H1 (cell line): Measurements from ENCODE around the gene RPS3. TPM values are rescaled to one million over a fixed set of nuclear protein-coding genes. Genes with fewer than 3 reads are reported as not detected.

Source experiments
- CTCF ChIA-PET: fragments of 300-600 bp; sonication (Branson Sonifier 250); formaldehyde crosslinking; loops from one replicate; lab custom pipeline; 2021; ENCODE audit not compliant: partially characterized antibody; lab: Charles Lee
- POLR2A ChIA-PET: fragments of 300-600 bp; sonication (Branson Sonifier 250); formaldehyde crosslinking; loops from one replicate; lab custom pipeline; 2021; ENCODE audit warnings: inconsistent platforms; ENCODE audit not compliant: partially characterized antibody; lab: Charles Lee
- DNase-seq, 2 experiments: peaks; one replicate each; pipeline versions ENCODE4 v3.0.0 to v3.0.0-alpha.2; 2010 to 2022; ENCODE audit warnings: low spot score in 2 of 2, low read depth in 1 of 2, mixed read lengths in 1 of 2
- FAIRE-seq: peaks from 2 replicates; lab custom pipeline; 2011; peaks lifted over from hg19 to GRCh38; lab: Jason Lieb, UNC
- H2AFZ ChIP-seq: 2 replicates; pipeline ENCODE4 v1.8.1; 2012; ENCODE audit warnings: low read length, inconsistent platforms
- H2AK5ac ChIP-seq: 2 replicates; pipeline ENCODE4 v1.6.1; 2013; ENCODE audit warnings: low read depth, low read length
- H2BK120ac ChIP-seq: replicated peaks from 2 replicates; pipeline ENCODE3; 2013; ENCODE audit warnings: low read depth, low read length, inconsistent platforms
- H2BK12ac ChIP-seq: 2 replicates; pipeline ENCODE4 v1.6.1; 2013; ENCODE audit warnings: low read depth, low read length
- H2BK15ac ChIP-seq: 2 replicates; pipeline ENCODE4 v1.6.1; 2013; ENCODE audit warnings: low read length
- H2BK20ac ChIP-seq: 2 replicates; pipeline ENCODE4 v1.6.1; 2013; ENCODE audit warnings: low read length
- H2BK5ac ChIP-seq: 2 replicates; pipeline ENCODE4 v1.6.1; 2013; ENCODE audit warnings: low read depth, low read length
- H3K14ac ChIP-seq: 2 replicates; pipeline ENCODE4 v1.6.1; 2013; ENCODE audit warnings: inconsistent platforms; ENCODE audit not compliant: insufficient read length
- H3K18ac ChIP-seq: 2 replicates; pipeline ENCODE4 v1.6.1; 2013; ENCODE audit warnings: low read length; ENCODE audit errors: extremely low read depth
- H3K23ac ChIP-seq: 2 replicates; pipeline ENCODE4 v1.6.1; 2013; ENCODE audit warnings: inconsistent platforms; ENCODE audit not compliant: insufficient read length
- H3K23me2 ChIP-seq: 2 replicates; pipeline ENCODE4 v1.6.1; 2013; ENCODE audit warnings: low read depth, low read length
- H3K27ac ChIP-seq: 2 replicates; pipeline ENCODE4 v1.6.1; 2011; ENCODE audit warnings: low read depth, low read length, inconsistent platforms
- H3K27me3 ChIP-seq, 4 experiments: replicated peaks in 1 of 4; 1 replicate in 1 of 4; 2 replicates in 3 of 4; pipeline versions ENCODE4 v1.6.1 to v1.8.1; 2011 to 2013; ENCODE audit warnings: low read length in 3 of 4, mild to moderate bottlenecking in 3 of 4, inconsistent platforms in 2 of 4, mixed read lengths in 2 of 4, moderate library complexity in 1 of 4; ENCODE audit not compliant: control insufficient read depth in 3 of 4, insufficient read depth in 3 of 4; ENCODE audit errors: extremely low read depth in 1 of 4
- H3K36me3 ChIP-seq, 4 experiments: 2 replicates each; pipeline versions ENCODE4 v1.6.1 to v1.8.1; 2011 to 2013; ENCODE audit warnings: mild to moderate bottlenecking in 4 of 4, low read length in 3 of 4, moderate library complexity in 2 of 4, control low read depth in 1 of 4, inconsistent platforms in 1 of 4; ENCODE audit not compliant: insufficient read depth in 4 of 4, control insufficient read depth in 2 of 4
- H3K4ac ChIP-seq: replicated peaks from 2 replicates; pipeline ENCODE3; 2013; ENCODE audit warnings: low read length, low read depth, mixed read lengths, inconsistent platforms; ENCODE audit not compliant: insufficient read length
- H3K4me1 ChIP-seq, 4 experiments: replicated peaks in 1 of 4; 1 replicate in 1 of 4; 2 replicates in 3 of 4; pipeline versions ENCODE4 v1.6.1 to v1.8.1; 2011 to 2013; ENCODE audit warnings: low read length in 3 of 4, inconsistent platforms in 2 of 4, mixed read lengths in 1 of 4; ENCODE audit not compliant: insufficient read depth in 4 of 4, control insufficient read depth in 3 of 4
- H3K4me2 ChIP-seq, 2 experiments: 2 replicates each; pipeline versions ENCODE4 v1.6.1 to v1.8.1; 2011 to 2013; ENCODE audit warnings: low read depth in 2 of 2, low read length in 2 of 2, control low read depth in 1 of 2, inconsistent platforms in 1 of 2, mild to moderate bottlenecking in 1 of 2; ENCODE audit not compliant: insufficient read depth in 1 of 2
- H3K4me3 ChIP-seq, 4 experiments: fragments of 200-600, 300-600 bp in 1 of 4; sonication (generic), shearing (Covaris generic), sonication (Bioruptor Twin) in 1 of 4; 2 replicates each; pipeline versions ENCODE4 v1.5.1 to v1.8.1; 2011 to 2016; ENCODE audit warnings: low read length in 4 of 4, low read depth in 3 of 4, control low read depth in 2 of 4, inconsistent platforms in 2 of 4, mild to moderate bottlenecking in 2 of 4, mixed read lengths in 1 of 4, moderate library complexity in 1 of 4; ENCODE audit not compliant: insufficient read depth in 2 of 4; ENCODE audit errors: extremely low read depth in 1 of 4
- H3K56ac ChIP-seq: replicated peaks from 2 replicates; pipeline ENCODE3; 2013; ENCODE audit warnings: low read depth, mild to moderate bottlenecking, mixed read lengths, low read length, inconsistent platforms; ENCODE audit not compliant: insufficient read length
- H3K79me1 ChIP-seq: 2 replicates; pipeline ENCODE4 v1.6.1; 2013; ENCODE audit warnings: low read depth, low read length, control low read depth
- H3K79me2 ChIP-seq, 2 experiments: 2 replicates each; pipeline versions ENCODE4 v1.6.1 to v1.8.1; 2012 to 2013; ENCODE audit warnings: low read length in 2 of 2, mild to moderate bottlenecking in 2 of 2, inconsistent platforms in 1 of 2; ENCODE audit not compliant: insufficient read depth in 2 of 2, control insufficient read depth in 1 of 2
- H3K9ac ChIP-seq, 4 experiments: replicated peaks in 1 of 4; 1 replicate in 1 of 4; 2 replicates in 3 of 4; pipeline versions ENCODE4 v1.6.1 to v1.8.1; 2011 to 2013; ENCODE audit warnings: low read depth in 3 of 4, low read length in 3 of 4, control low read depth in 2 of 4, mild to moderate bottlenecking in 2 of 4, moderate library complexity in 2 of 4, inconsistent platforms in 1 of 4; ENCODE audit errors: extremely low read depth in 1 of 4
- H3K9me3 ChIP-seq, 2 experiments: 2 replicates each; pipeline versions ENCODE4 v1.6.1 to v1.8.1; 2012 to 2013; ENCODE audit warnings: mild to moderate bottlenecking in 2 of 2, moderate library complexity in 2 of 2, control low read depth in 1 of 2, inconsistent platforms in 1 of 2, low read depth in 1 of 2, low read length in 1 of 2, mixed read lengths in 1 of 2; ENCODE audit not compliant: insufficient read depth in 2 of 2
- H4K20me1 ChIP-seq, 2 experiments: replicated peaks in 1 of 2; 2 replicates each; pipeline versions ENCODE3 to v1.8.1; 2011 to 2013; ENCODE audit warnings: inconsistent platforms in 2 of 2, low read length in 2 of 2, mild to moderate bottlenecking in 1 of 2; ENCODE audit not compliant: insufficient read depth in 2 of 2, control insufficient read depth in 1 of 2
- H4K5ac ChIP-seq: 2 replicates; pipeline ENCODE4 v1.6.1; 2013; ENCODE audit warnings: low read length, low read depth, mixed read lengths, inconsistent platforms; ENCODE audit not compliant: insufficient read length
- H4K8ac ChIP-seq: 2 replicates; pipeline ENCODE4 v1.8.0; 2013; ENCODE audit warnings: mild to moderate bottlenecking, moderate library complexity, low read length, inconsistent platforms; ENCODE audit not compliant: insufficient read depth; ENCODE audit errors: extremely low read depth
- H4K91ac ChIP-seq: replicated peaks from 2 replicates; pipeline ENCODE3; 2013; ENCODE audit warnings: low read length, mixed read lengths, inconsistent platforms; ENCODE audit not compliant: insufficient read length
- ATF3 ChIP-seq: IDR thresholded peaks from 2 replicates; pipeline ENCODE4 v1.6.1; 2011; ENCODE audit warnings: low read depth, mild to moderate bottlenecking, low read length; ENCODE audit not compliant: insufficient read depth
- CBX8 ChIP-seq: fragments of 300-800, 300-1000 bp; sonication (generic); IDR thresholded peaks from 2 replicates; pipeline ENCODE4 v1.7.1; 2016; ENCODE audit warnings: low read depth, low read length, borderline replicate concordance
- CHD2 ChIP-seq: IDR thresholded peaks from 2 replicates; pipeline ENCODE4 v1.6.1; 2012; ENCODE audit warnings: low read length, improper control_type of control experiment
- JUND ChIP-seq: IDR thresholded peaks from 2 replicates; pipeline ENCODE4 v1.6.1; 2011; ENCODE audit warnings: mild to moderate bottlenecking, improper control_type of control experiment, low read length
- KDM4A ChIP-seq: IDR thresholded peaks from one replicate; pipeline ENCODE4 v1.7.1; 2012; ENCODE audit warnings: low read depth, mild to moderate bottlenecking, moderate library complexity, low read length, inconsistent platforms; ENCODE audit not compliant: severe bottlenecking
- PHF8 ChIP-seq: fragments of 200-600 bp; sonication (generic); conservative IDR thresholded peaks from 2 replicates; pipeline ENCODE4 v1.7.1; 2012; ENCODE audit warnings: low read depth, mild to moderate bottlenecking, inconsistent platforms, low read length, moderate library complexity
- POLR2A ChIP-seq, 2 experiments: IDR thresholded peaks; 1 replicate in 1 of 2; 2 replicates in 1 of 2; pipeline ENCODE4 v1.6.1; 2011; ENCODE audit warnings: low read depth in 2 of 2, low read length in 2 of 2, mild to moderate bottlenecking in 2 of 2; ENCODE audit errors: control extremely low read depth in 1 of 2
- POU5F1 ChIP-seq: IDR thresholded peaks from 2 replicates; pipeline ENCODE4 v1.6.1; 2011; ENCODE audit warnings: low read depth, mild to moderate bottlenecking, low read length, moderate library complexity
- SP1 ChIP-seq: IDR thresholded peaks from 2 replicates; pipeline ENCODE4 v1.6.1; 2011; ENCODE audit warnings: low read depth, low read length
- SRF ChIP-seq: IDR thresholded peaks from 2 replicates; pipeline ENCODE4 v1.6.1; 2011; ENCODE audit warnings: mild to moderate bottlenecking, low read depth, low read length, moderate library complexity
- TAF1 ChIP-seq: IDR thresholded peaks from 2 replicates; pipeline ENCODE4 v1.6.1; 2011; ENCODE audit warnings: mild to moderate bottlenecking, low read depth, low read length
- TBP ChIP-seq: IDR thresholded peaks from 2 replicates; pipeline ENCODE4 v1.6.1; 2011; ENCODE audit warnings: low read depth, low read length, improper control_type of control experiment
- YY1 ChIP-seq: IDR thresholded peaks from 2 replicates; pipeline ENCODE4 v1.6.1; 2011; ENCODE audit warnings: low read depth, mild to moderate bottlenecking, low read length
- WGBS, 2 experiments: shearing (Covaris generic) in 1 of 2; methylation state at CpG; one replicate each; pipeline versions ENCODE4 v1.1.6 to v1.1.7; 2013 to 2015; ENCODE audit warnings: low lambda C conversion rate in 2 of 2, mixed read lengths in 2 of 2, inconsistent platforms in 1 of 2, low coverage in 1 of 2, missing lambda C conversion rate in 1 of 2; ENCODE audit not compliant: insufficient replicate concordance in 2 of 2, insufficient coverage in 1 of 2, insufficient read length in 1 of 2; ENCODE audit errors: extremely low coverage in 1 of 2, missing lambda C conversion rate in 1 of 2; 5-methylcytosine and 5-hydroxymethylcytosine counted together
- polyA plus RNA-seq, 7 experiments: library from polyadenylated mRNA; depleted of rRNA in 3 of 7; stranded (reverse) in 5 of 7; unstranded in 2 of 7; fragments of >200 nt in 5 of 7; fragments of 200-250 nt in 2 of 7; gene quantifications; 1 replicate in 5 of 7; 2 replicates in 1 of 7; 4 replicates in 1 of 7; pipeline versions ENCODE4 v1.2.1 to v1.2.3, GENCODE V29; 2011 to 2013; ENCODE audit warnings: missing spikeins in 2 of 7, mixed read lengths in 2 of 7
- total RNA-seq: library from RNA; stranded (reverse); fragmentation: NEBNext Ultra II Directional; extraction: Animal tissue kit (Norgen Biotek cat#: 25700); gene quantifications from 2 replicates; pipeline ENCODE4 v1.2.1, GENCODE V29; 2021

Gene RPS3
- total and polyA plus RNA-seq, 2 of the 8 experiments (the other 6 are each of a cell fraction or from before 2014, with no cell fraction given), result 3,813 to 4,194 TPM

GRCh38 chr11:75349521-75350116, 49.7 kb upstream of the RPS3 start:
- Histone ChIP-seq H2AFZ (no peak overlapping the region), H3K27ac (no peak overlapping the region), H4K5ac (no peak overlapping the region), H4K91ac (peak overlapping the region; percentile 83), H3K27me3 (peaks cover 4 to 11% (median 10%) of the 10 kb centered on the region in 4 experiments; a peak in 6 of 7 replicates), H2AK5ac (peak overlapping the region; percentile 91; the same call in 1 of the 2 replicates), H3K36me3 (no peaks in the 10 kb centered on the region), H3K23ac (no peak overlapping the region), H3K4me2 (peak overlapping the region; percentile 19 to 98; a peak in 2 of 4 replicates), H4K8ac (no peak overlapping the region), H2BK5ac (peak overlapping the region; percentile 61; the same call in 1 of the 2 replicates), H2BK120ac (no peak overlapping the region), H2BK15ac (peak overlapping the region; percentile 0; the same call in 1 of the 2 replicates), H3K14ac (no peak overlapping the region), H3K9me3 (no peaks in the 10 kb centered on the region), H3K23me2 (peaks cover 19% of the 10 kb centered on the region), H3K79me1 (peaks cover 9% of the 10 kb centered on the region), H3K56ac (no peak overlapping the region), H3K4me3 (no peak overlapping the region), H4K20me1 (peaks cover 0 to 4% of the 10 kb centered on the region in 2 experiments), H2BK12ac (peak overlapping the region; percentile 95; the same call in 1 of the 2 replicates), H3K18ac (peak overlapping the region; percentile 73; the same call in 1 of the 2 replicates), H2BK20ac (peak overlapping the region; percentile 87; the same call in 1 of the 2 replicates), H3K4ac (peak overlapping the region; percentile 16), H3K79me2 (peaks cover 0 to 3% of the 10 kb centered on the region in 2 experiments; a peak in 1 of 4 replicates), H3K4me1 (peaks cover 10 to 31% (median 15%) of the 10 kb centered on the region in 4 experiments), H3K9ac (no peak overlapping the region)
- POLR2A ChIA-PET, result interaction anchor here (0.6 to 6.6 kb wide), 5 partner anchors 10 to 74 kb away, joined by 3 to 72 read pairs (median 5); no protein-coding TSS in a partner anchor
- FAIRE-seq, result no peak
- CTCF ChIA-PET, result interaction anchor here (0.6 to 2.3 kb wide), 14 partner anchors 10 to 145 kb away, joined by 3 to 16 read pairs (median 4); no protein-coding TSS in a partner anchor
- 87% methylated on average over 3 of the region's 4 CpGs; no CpG with 5 or more reads in 1 of the 2 experiments for WGBS, 2 experiments
- no peak for DNase-seq
- TF ChIP-seq YY1 (no peak), POLR2A (IDR thresholded peaks at IDR 0.05; ENCODE audit: control extremely low read depth in 1 of 2, low read depth in 2 of 2, low read length in 2 of 2) (no peak), CHD2 (no peak), TAF1 (no peak), JUND (no peak), SP1 (no peak), ATF3 (no peak), KDM4A (no peak), POU5F1 (no peak), PHF8 (no peak), SRF (no peak), CBX8 (no peak), TBP (no peak)
